Measurements from ENCODE around the gene TMCC1. TPM values are rescaled to one million over a fixed set of nuclear protein-coding genes. Genes with fewer than 3 reads are reported as not detected.

The TMCC1 gene
- total RNA-seq, 1 donor = 11.2 TPM

- no peak for TF ChIP-seq CTCF (IDR thresholded peaks at IDR 0.05; ENCODE audit: insufficient read depth, low read depth, low read length)
- H3K4me3 ChIP-seq (ENCODE audit: low read depth, low read length) = no peak overlapping the region
- no peak for DNase-seq (ENCODE audit: low read depth)
Observed at GRCh38 chr3:129618901-129619671, 274.4 kb downstream of the TMCC1 start.

GRCh38 chr3:129618186-129618820, 275.2 kb downstream of the TMCC1 start:
- no peak for DNase-seq (ENCODE audit: low read depth)
- no peak overlapping the region for H3K4me3 ChIP-seq (ENCODE audit: low read depth, low read length)
- no peak for TF ChIP-seq CTCF (IDR thresholded peaks at IDR 0.05; ENCODE audit: insufficient read depth, low read depth, low read length)

GRCh38 chr3:129617381-129618185, 275.9 kb downstream of the TMCC1 start:
- TF ChIP-seq CTCF (IDR thresholded peaks at IDR 0.05; ENCODE audit: insufficient read depth, low read depth, low read length) = no peak
- no peak overlapping the region for H3K4me3 ChIP-seq (ENCODE audit: low read depth, low read length)
- DNase-seq (ENCODE audit: low read depth) = no peak

- TF ChIP-seq CTCF (IDR thresholded peaks at IDR 0.05; ENCODE audit: insufficient read depth, low read depth, low read length) = no peak
Observed at GRCh38 chr3:129616713-129617112, 276.8 kb downstream of the TMCC1 start.

GRCh38 chr3:129616291-129616690, 277.2 kb downstream of the TMCC1 start:
- H3K4me3 ChIP-seq (ENCODE audit: low read depth, low read length) = no peak overlapping the region
- TF ChIP-seq CTCF (IDR thresholded peaks at IDR 0.05; ENCODE audit: insufficient read depth, low read depth, low read length) = no peak
- no peak for DNase-seq (ENCODE audit: low read depth)

More at GRCh38 chr3:129616713-129617112, 276.8 kb downstream of the TMCC1 start:
- no peak overlapping the region for H3K4me3 ChIP-seq (ENCODE audit: low read depth, low read length)
- DNase-seq (ENCODE audit: low read depth) = peak; percentile 72

GRCh38 chr3:129615751-129616281, 277.7 kb downstream of the TMCC1 start:
- no peak for TF ChIP-seq CTCF (IDR thresholded peaks at IDR 0.05; ENCODE audit: insufficient read depth, low read depth, low read length)
- H3K4me3 ChIP-seq (ENCODE audit: low read depth, low read length) = no peak overlapping the region
- no peak for DNase-seq (ENCODE audit: low read depth)
